Keratinocyte (primary cell): Measurements from ENCODE around the gene MOB2. TPM values are rescaled to one million over a fixed set of nuclear protein-coding genes. Genes with fewer than 3 reads are reported as not detected.

Source experiments
- DNase-seq: peaks from one replicate; pipeline ENCODE4 v3.0.0-alpha.2; 2011; ENCODE audit warnings: low read depth, missing footprints, low spot score
- FAIRE-seq: peaks from 2 replicates; lab custom pipeline; 2011; peaks lifted over from hg19 to GRCh38; lab: Jason Lieb, UNC
- H2AFZ ChIP-seq: 2 replicates; pipeline ENCODE4 v1.6.0; 2012; ENCODE audit warnings: low read length, control low read depth, inconsistent platforms; ENCODE audit not compliant: control insufficient read depth
- H3K27ac ChIP-seq: 2 replicates; pipeline ENCODE4 v1.5.1; 2011; ENCODE audit warnings: low read length; ENCODE audit not compliant: control insufficient read depth, insufficient read depth
- H3K27me3 ChIP-seq: 3 replicates; pipeline ENCODE4 v1.6.0; 2011; ENCODE audit warnings: low read length; ENCODE audit not compliant: control insufficient read depth, insufficient read depth; ENCODE audit errors: extremely low read depth
- H3K36me3 ChIP-seq, 2 experiments: 2 replicates in 1 of 2; 3 replicates in 1 of 2; pipeline ENCODE4 v1.5.1; 2011; ENCODE audit warnings: low read length in 2 of 2, mild to moderate bottlenecking in 1 of 2; ENCODE audit not compliant: control insufficient read depth in 2 of 2, insufficient read depth in 2 of 2; ENCODE audit errors: extremely low read depth in 1 of 2
- H3K4me1 ChIP-seq: 3 replicates; pipeline ENCODE4 v1.5.1; 2011; ENCODE audit warnings: low read length; ENCODE audit not compliant: control insufficient read depth, insufficient read depth; ENCODE audit errors: extremely low read depth
- H3K4me2 ChIP-seq: 3 replicates; pipeline ENCODE4 v1.6.0; 2011; ENCODE audit warnings: low read depth, low read length; ENCODE audit not compliant: control insufficient read depth, insufficient read depth; ENCODE audit errors: extremely low read depth
- H3K4me3 ChIP-seq, 3 experiments: fragments of 200-600 bp in 1 of 3; sonication (generic) in 1 of 3; 2 replicates in 2 of 3; 3 replicates in 1 of 3; pipeline ENCODE4 v1.5.1; 2011 to 2016; ENCODE audit warnings: low read length in 3 of 3, mild to moderate bottlenecking in 3 of 3, control low read depth in 2 of 3, inconsistent platforms in 1 of 3, low read depth in 1 of 3, mixed read lengths in 1 of 3, mixed run types in 1 of 3, moderate library complexity in 1 of 3; ENCODE audit not compliant: control insufficient read depth in 2 of 3, insufficient read depth in 2 of 3; ENCODE audit errors: extremely low read depth in 1 of 3
- H3K79me2 ChIP-seq: 2 replicates; pipeline ENCODE4 v1.6.0; 2012; ENCODE audit warnings: low read length; ENCODE audit not compliant: control insufficient read depth, insufficient read depth
- H3K9ac ChIP-seq: 3 replicates; pipeline ENCODE4 v1.6.0; 2011; ENCODE audit warnings: low read length; ENCODE audit not compliant: control insufficient read depth, insufficient read depth; ENCODE audit errors: extremely low read depth
- H3K9me1 ChIP-seq: 3 replicates; pipeline ENCODE4 v1.6.0; 2011; ENCODE audit warnings: low read length; ENCODE audit not compliant: control insufficient read depth, insufficient read depth; ENCODE audit errors: extremely low read depth
- H3K9me3 ChIP-seq: 2 replicates; pipeline ENCODE4 v1.5.1; 2012; ENCODE audit warnings: low read depth, low read length; ENCODE audit not compliant: control insufficient read depth
- H4K20me1 ChIP-seq: 3 replicates; pipeline ENCODE4 v1.6.0; 2011; ENCODE audit warnings: low read length; ENCODE audit not compliant: control insufficient read depth, insufficient read depth; ENCODE audit errors: extremely low read depth
- EZH2 ChIP-seq: IDR thresholded peaks from one replicate; pipeline ENCODE4 v1.6.1; 2012; ENCODE audit warnings: inconsistent platforms, mild to moderate bottlenecking, low read length, moderate library complexity
- dilution Hi-C: fragments of 300-500 bp; cut with MboI; formaldehyde crosslinking; loops from one replicate; pipeline ENCODE4 v1.7.0; 2020; ENCODE audit warnings: low sequenced_read_pairs; ENCODE audit not compliant: extremely low pct_ligation_motif_present
- polyA plus RNA-seq, 5 experiments: library from polyadenylated mRNA; depleted of rRNA in 3 of 5; stranded (reverse) in 3 of 5; stranded (forward) in 1 of 5; unstranded in 1 of 5; fragments of >200 nt; gene quantifications; 1 replicate in 1 of 5; 2 replicates in 3 of 5; 3 replicates in 1 of 5; pipeline versions ENCODE4 v1.2.1 to v1.2.3, GENCODE V29; 2011 to 2012; ENCODE audit warnings: missing spikeins in 2 of 5, low read depth in 1 of 5, low replicate concordance in 1 of 5
- TF ChIP-seq, protein P1 (sequence below), 3 experiments: IDR thresholded peaks in 1 of 3; conservative IDR thresholded peaks in 1 of 3; optimal IDR thresholded peaks in 1 of 3; 2 replicates in 2 of 3; 3 replicates in 1 of 3; pipeline versions ENCODE3 to v1.5.1; 2011; ENCODE audit warnings: low read length in 3 of 3, mild to moderate bottlenecking in 3 of 3, moderate library complexity in 2 of 3, control low read depth in 1 of 3, inconsistent platforms in 1 of 3; ENCODE audit not compliant: insufficient read depth in 2 of 3; ENCODE audit errors: extremely low read depth in 1 of 3

The MOB2 gene
- polyA plus RNA-seq, 1 donor (not counting 4 experiments of a cell fraction or from before 2014, with no cell fraction given) = 37.7 TPM

DNA sequence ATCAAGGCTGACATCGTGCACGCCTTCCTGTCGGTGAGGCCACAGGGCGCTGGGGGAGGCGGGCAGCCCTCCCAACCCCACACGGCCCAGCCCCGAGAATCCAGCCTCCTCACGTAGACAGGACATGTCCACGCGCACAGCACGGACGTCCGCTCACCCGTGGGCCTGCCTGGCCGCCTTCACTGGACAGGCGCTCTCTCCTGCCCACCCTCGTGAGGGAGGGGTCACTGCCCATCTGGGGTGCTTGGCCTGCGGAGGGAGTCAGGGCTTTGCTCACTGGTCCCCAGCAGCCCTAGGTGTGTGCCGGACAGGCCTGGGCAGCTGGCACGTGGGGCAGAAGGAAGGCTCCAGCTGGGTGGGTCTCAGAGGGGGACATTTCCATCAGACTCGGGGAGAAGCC, 32.0 kb downstream of the MOB2 start:
- Histone ChIP-seq H3K79me2 (no peaks in the 10 kb centered on the region), H3K27me3 (peaks cover 27% of the 10 kb centered on the region), H3K4me2 (no peak overlapping the region), H3K9ac (no peak overlapping the region), H2AFZ (no peak overlapping the region), H3K27ac (no peak overlapping the region), H3K4me1 (no peaks in the 10 kb centered on the region), H3K9me1 (no peaks in the 10 kb centered on the region), H3K36me3 (no peaks in the 10 kb centered on the region), H3K9me3 (no peaks in the 10 kb centered on the region), H4K20me1 (peaks cover 3% of the 10 kb centered on the region), H3K4me3 (no peak overlapping the region)
- DNase-seq (no peak), FAIRE-seq (no peak)
- no peak for TF ChIP-seq EZH2
- TF ChIP-seq, protein P1, sequence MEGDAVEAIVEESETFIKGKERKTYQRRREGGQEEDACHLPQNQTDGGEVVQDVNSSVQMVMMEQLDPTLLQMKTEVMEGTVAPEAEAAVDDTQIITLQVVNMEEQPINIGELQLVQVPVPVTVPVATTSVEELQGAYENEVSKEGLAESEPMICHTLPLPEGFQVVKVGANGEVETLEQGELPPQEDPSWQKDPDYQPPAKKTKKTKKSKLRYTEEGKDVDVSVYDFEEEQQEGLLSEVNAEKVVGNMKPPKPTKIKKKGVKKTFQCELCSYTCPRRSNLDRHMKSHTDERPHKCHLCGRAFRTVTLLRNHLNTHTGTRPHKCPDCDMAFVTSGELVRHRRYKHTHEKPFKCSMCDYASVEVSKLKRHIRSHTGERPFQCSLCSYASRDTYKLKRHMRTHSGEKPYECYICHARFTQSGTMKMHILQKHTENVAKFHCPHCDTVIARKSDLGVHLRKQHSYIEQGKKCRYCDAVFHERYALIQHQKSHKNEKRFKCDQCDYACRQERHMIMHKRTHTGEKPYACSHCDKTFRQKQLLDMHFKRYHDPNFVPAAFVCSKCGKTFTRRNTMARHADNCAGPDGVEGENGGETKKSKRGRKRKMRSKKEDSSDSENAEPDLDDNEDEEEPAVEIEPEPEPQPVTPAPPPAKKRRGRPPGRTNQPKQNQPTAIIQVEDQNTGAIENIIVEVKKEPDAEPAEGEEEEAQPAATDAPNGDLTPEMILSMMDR (optimal IDR thresholded peaks at IDR 0.05 in 1 of 3, IDR thresholded peaks at IDR 0.05 in 1 of 3, conservative IDR thresholded peaks at IDR 0.05 in 1 of 3; ENCODE audit: extremely low read depth in 1 of 3, insufficient read depth in 2 of 3, low read length in 3 of 3) = no peak
- dilution Hi-C loops = no loop called here

DNA sequence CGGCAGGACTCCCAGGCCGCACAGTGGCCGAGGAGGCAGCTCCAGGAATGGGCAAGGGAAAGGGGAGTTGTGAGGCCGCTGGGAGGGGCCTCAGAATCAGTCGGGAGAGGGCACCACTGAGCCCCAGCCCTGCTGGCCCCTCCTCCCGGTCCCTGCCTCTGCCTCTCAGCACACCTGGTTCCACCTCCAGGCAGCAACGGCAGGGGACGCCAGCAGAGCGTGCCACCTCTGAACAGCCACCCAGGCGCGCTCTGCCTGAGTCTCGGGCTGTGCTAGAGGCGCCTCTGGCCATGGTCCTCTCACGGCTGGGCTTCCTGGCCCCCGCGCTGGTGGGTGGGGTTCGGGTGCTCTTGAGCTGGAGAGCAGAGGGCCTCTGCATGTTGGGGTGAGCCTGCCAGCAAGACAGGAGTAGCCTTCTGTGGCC, 33.0 kb downstream of the MOB2 start:
- Histone ChIP-seq H3K4me1 (no peaks in the 10 kb centered on the region), H3K36me3 (no peaks in the 10 kb centered on the region), H3K9me3 (no peaks in the 10 kb centered on the region), H3K27ac (no peak overlapping the region), H3K9me1 (no peaks in the 10 kb centered on the region), H3K9ac (no peak overlapping the region), H3K4me3 (no peak overlapping the region), H3K79me2 (no peaks in the 10 kb centered on the region), H3K4me2 (no peak overlapping the region), H3K27me3 (peaks cover 34% of the 10 kb centered on the region), H2AFZ (no peak overlapping the region), H4K20me1 (peaks cover 3% of the 10 kb centered on the region)
- DNase-seq = peak; percentile 33
- no peak for TF ChIP-seq EZH2
- TF ChIP-seq, protein P1 (optimal IDR thresholded peaks at IDR 0.05 in 1 of 3, IDR thresholded peaks at IDR 0.05 in 1 of 3, conservative IDR thresholded peaks at IDR 0.05 in 1 of 3; ENCODE audit: extremely low read depth in 1 of 3, insufficient read depth in 2 of 3, low read length in 3 of 3) = peak; percentile 64 to 91 (median 85)
- FAIRE-seq = no peak
- dilution Hi-C loops = no loop called here
